DND-41 (cell line): Measurements from ENCODE around the gene CRYBB3.
"Not testable (repeated sequence)": the region's sequence is repeated elsewhere in the genome, so short reads cannot be mapped to it uniquely, and the experiment has no call there.

Source experiments
- ATAC-seq: fragments of 200-7000 bp; cut with Tn5 transposase; 3 replicates; pipeline ENCODE4 v1.9.1; 2021; ENCODE audit warnings: low read depth; ENCODE audit not compliant: insufficient read depth
- DNase-seq: peaks from one replicate; pipeline ENCODE4 v3.0.0-alpha.2; 2020
- H2AFZ ChIP-seq: 2 replicates; pipeline ENCODE4 v1.6.0; 2012; ENCODE audit warnings: low read depth, low read length
- H3K27ac ChIP-seq: 2 replicates; pipeline ENCODE4 v1.5.1; 2012; ENCODE audit warnings: low read length, inconsistent platforms
- H3K27me3 ChIP-seq: fragments of 200-600 bp; sonication (generic); 2 replicates; pipeline ENCODE4 v1.6.0; 2012; ENCODE audit warnings: low read length, mild to moderate bottlenecking, inconsistent platforms; ENCODE audit not compliant: insufficient read depth, poor library complexity
- H3K36me3 ChIP-seq: 2 replicates; pipeline ENCODE4 v1.5.1; 2012; ENCODE audit warnings: low read length, inconsistent platforms; ENCODE audit not compliant: insufficient read depth
- H3K4me1 ChIP-seq: 2 replicates; pipeline ENCODE4 v1.5.1; 2012; ENCODE audit warnings: mild to moderate bottlenecking, low read length; ENCODE audit not compliant: insufficient read depth
- H3K4me2 ChIP-seq: 2 replicates; pipeline ENCODE4 v1.6.0; 2012; ENCODE audit warnings: mild to moderate bottlenecking, moderate library complexity, low read length, inconsistent platforms; ENCODE audit not compliant: insufficient read depth
- H3K4me3 ChIP-seq, 2 experiments: fragments of 200-600 bp in 1 of 2; shearing (Covaris generic) in 1 of 2; 2 replicates each; pipeline ENCODE4 v1.5.1; 2012 to 2016; ENCODE audit warnings: inconsistent platforms in 2 of 2, low read length in 2 of 2, mild to moderate bottlenecking in 2 of 2, low read depth in 1 of 2, moderate library complexity in 1 of 2
- H3K79me2 ChIP-seq: 2 replicates; pipeline ENCODE4 v1.6.0; 2012; ENCODE audit warnings: low read length, inconsistent platforms; ENCODE audit not compliant: insufficient read depth
- H3K9ac ChIP-seq: 2 replicates; pipeline ENCODE4 v1.6.0; 2012; ENCODE audit warnings: low read depth, mild to moderate bottlenecking, inconsistent platforms, low read length, moderate library complexity
- H3K9me3 ChIP-seq: 2 replicates; pipeline ENCODE4 v1.5.1; 2012; ENCODE audit warnings: low read length, moderate library complexity, mild to moderate bottlenecking, inconsistent platforms; ENCODE audit not compliant: insufficient read depth, severe bottlenecking
- H4K20me1 ChIP-seq: 2 replicates; pipeline ENCODE4 v1.6.0; 2012; ENCODE audit warnings: low read length; ENCODE audit not compliant: insufficient read depth
- EZH2 ChIP-seq: IDR thresholded peaks from 3 replicates; pipeline ENCODE4 v1.6.1; 2012; ENCODE audit warnings: borderline replicate concordance, low read depth, mild to moderate bottlenecking, moderate library complexity, low read length, inconsistent platforms; ENCODE audit not compliant: severe bottlenecking
- TF ChIP-seq, protein P1 (sequence below): IDR thresholded peaks from 2 replicates; pipeline ENCODE4 v1.5.1; 2012; ENCODE audit warnings: borderline replicate concordance, low read length, moderate library complexity, mild to moderate bottlenecking; ENCODE audit not compliant: poor library complexity, severe bottlenecking; ENCODE audit errors: extremely low read depth

The CRYBB3 gene

GRCh38 chr22:25176799-25177198 lies 22.9 kb upstream of the CRYBB3 start:
- Histone ChIP-seq H3K4me1 (no peaks in the 10 kb centered on the region), H3K27me3 (no peaks in the 10 kb centered on the region), H3K9ac (no peak overlapping the region), H3K36me3 (no peaks in the 10 kb centered on the region), H3K79me2 (no peaks in the 10 kb centered on the region), H3K4me2 (no peak overlapping the region), H4K20me1 (no peaks in the 10 kb centered on the region), H3K4me3 (no peak overlapping the region), H3K27ac (no peak overlapping the region), H2AFZ (no peak overlapping the region), H3K9me3 (no peaks in the 10 kb centered on the region)
- TF ChIP-seq EZH2: no peak
- TF ChIP-seq, protein P1, sequence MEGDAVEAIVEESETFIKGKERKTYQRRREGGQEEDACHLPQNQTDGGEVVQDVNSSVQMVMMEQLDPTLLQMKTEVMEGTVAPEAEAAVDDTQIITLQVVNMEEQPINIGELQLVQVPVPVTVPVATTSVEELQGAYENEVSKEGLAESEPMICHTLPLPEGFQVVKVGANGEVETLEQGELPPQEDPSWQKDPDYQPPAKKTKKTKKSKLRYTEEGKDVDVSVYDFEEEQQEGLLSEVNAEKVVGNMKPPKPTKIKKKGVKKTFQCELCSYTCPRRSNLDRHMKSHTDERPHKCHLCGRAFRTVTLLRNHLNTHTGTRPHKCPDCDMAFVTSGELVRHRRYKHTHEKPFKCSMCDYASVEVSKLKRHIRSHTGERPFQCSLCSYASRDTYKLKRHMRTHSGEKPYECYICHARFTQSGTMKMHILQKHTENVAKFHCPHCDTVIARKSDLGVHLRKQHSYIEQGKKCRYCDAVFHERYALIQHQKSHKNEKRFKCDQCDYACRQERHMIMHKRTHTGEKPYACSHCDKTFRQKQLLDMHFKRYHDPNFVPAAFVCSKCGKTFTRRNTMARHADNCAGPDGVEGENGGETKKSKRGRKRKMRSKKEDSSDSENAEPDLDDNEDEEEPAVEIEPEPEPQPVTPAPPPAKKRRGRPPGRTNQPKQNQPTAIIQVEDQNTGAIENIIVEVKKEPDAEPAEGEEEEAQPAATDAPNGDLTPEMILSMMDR: no peak
- DNase-seq (no peak), ATAC-seq (no peak)

DNA sequence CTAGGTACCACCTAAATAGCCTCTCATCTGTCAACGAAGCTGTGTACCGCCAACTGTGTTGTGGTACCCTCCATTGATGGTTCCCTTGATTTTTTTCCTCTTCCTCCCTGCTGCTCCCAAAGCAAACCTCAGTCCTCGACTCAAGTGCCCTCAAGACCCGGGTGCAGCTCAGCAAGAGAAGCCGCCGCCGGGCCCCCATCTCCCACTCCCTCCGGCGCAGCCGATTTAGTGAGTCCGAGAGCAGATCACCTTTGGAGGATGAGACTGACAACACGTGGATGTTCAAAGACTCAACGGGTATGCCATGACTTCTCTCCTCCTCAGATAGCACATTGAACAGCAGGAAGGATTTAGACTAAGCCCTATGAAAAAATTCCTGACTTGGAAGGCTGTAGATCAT lies 22.4 kb upstream of the CRYBB3 start:
- ATAC-seq: no peak
- H3K4me1 ChIP-seq: no peaks in the 10 kb centered on the region
- H3K36me3 ChIP-seq: no peaks in the 10 kb centered on the region

GRCh38 chr22:25177895-25178294 lies 21.8 kb upstream of the CRYBB3 start:
- H3K79me2 ChIP-seq: no peaks in the 10 kb centered on the region
- TF ChIP-seq, protein P1: no peak
- no peak for TF ChIP-seq EZH2
- no peak for ATAC-seq
- H3K27me3 ChIP-seq: no peaks in the 10 kb centered on the region
- H3K9ac ChIP-seq: no peak overlapping the region
- H3K4me3 ChIP-seq: no peak overlapping the region
- H3K36me3 ChIP-seq: no peaks in the 10 kb centered on the region
- no peaks in the 10 kb centered on the region for H3K4me1 ChIP-seq
- H3K27ac ChIP-seq: no peak overlapping the region
- no peak for DNase-seq
- no peaks in the 10 kb centered on the region for H4K20me1 ChIP-seq
- H3K9me3 ChIP-seq: no peaks in the 10 kb centered on the region
- no peak overlapping the region for H3K4me2 ChIP-seq
- no peak overlapping the region for H2AFZ ChIP-seq

More for the DNA sequence above, 22.4 kb upstream of the CRYBB3 start:
- no peak overlapping the region for H2AFZ ChIP-seq
- TF ChIP-seq, protein P1: no peak
- no peak for TF ChIP-seq EZH2
- no peak overlapping the region for H3K4me3 ChIP-seq
- no peak overlapping the region for H3K9ac ChIP-seq
- H3K9me3 ChIP-seq: no peaks in the 10 kb centered on the region
- H3K27me3 ChIP-seq: no peaks in the 10 kb centered on the region
- H3K79me2 ChIP-seq: no peaks in the 10 kb centered on the region
- H4K20me1 ChIP-seq: no peaks in the 10 kb centered on the region
- H3K4me2 ChIP-seq: no peak overlapping the region
- H3K27ac ChIP-seq: no peak overlapping the region
- no peak for DNase-seq

GRCh38 chr22:25178348-25178747 lies 21.3 kb upstream of the CRYBB3 start:
- H4K20me1 ChIP-seq, H3K36me3 ChIP-seq, H3K4me1 ChIP-seq, ATAC-seq, H3K27ac ChIP-seq, H2AFZ ChIP-seq, H3K79me2 ChIP-seq, H3K9ac ChIP-seq, H3K27me3 ChIP-seq, H3K9me3 ChIP-seq, H3K4me3 ChIP-seq, DNase-seq, H3K4me2 ChIP-seq: not testable (repeated sequence)

GRCh38 chr22:25178869-25179631 lies 20.6 kb upstream of the CRYBB3 start:
- not testable (repeated sequence) for H3K36me3 ChIP-seq, H3K79me2 ChIP-seq, H3K4me3 ChIP-seq, H3K27me3 ChIP-seq, H4K20me1 ChIP-seq, H2AFZ ChIP-seq, H3K4me2 ChIP-seq, H3K27ac ChIP-seq, H3K9me3 ChIP-seq, H3K9ac ChIP-seq, H3K4me1 ChIP-seq, DNase-seq
- ATAC-seq: 0 out of 3 replicates have a peak, but pooled peaks have one; percentile 14
